GM12873 (cell line): ENCODE results near the gene SRRD.

Experiments used
- CTCF ChIP-seq: IDR thresholded peaks from 2 replicates; pipeline ENCODE4 v1.5.1; 2012; ENCODE audit warnings: low read depth, mild to moderate bottlenecking, moderate library complexity, low read length, control low read depth; ENCODE audit not compliant: insufficient read depth; ENCODE audit errors: missing control alignments

Gene SRRD

DNA sequence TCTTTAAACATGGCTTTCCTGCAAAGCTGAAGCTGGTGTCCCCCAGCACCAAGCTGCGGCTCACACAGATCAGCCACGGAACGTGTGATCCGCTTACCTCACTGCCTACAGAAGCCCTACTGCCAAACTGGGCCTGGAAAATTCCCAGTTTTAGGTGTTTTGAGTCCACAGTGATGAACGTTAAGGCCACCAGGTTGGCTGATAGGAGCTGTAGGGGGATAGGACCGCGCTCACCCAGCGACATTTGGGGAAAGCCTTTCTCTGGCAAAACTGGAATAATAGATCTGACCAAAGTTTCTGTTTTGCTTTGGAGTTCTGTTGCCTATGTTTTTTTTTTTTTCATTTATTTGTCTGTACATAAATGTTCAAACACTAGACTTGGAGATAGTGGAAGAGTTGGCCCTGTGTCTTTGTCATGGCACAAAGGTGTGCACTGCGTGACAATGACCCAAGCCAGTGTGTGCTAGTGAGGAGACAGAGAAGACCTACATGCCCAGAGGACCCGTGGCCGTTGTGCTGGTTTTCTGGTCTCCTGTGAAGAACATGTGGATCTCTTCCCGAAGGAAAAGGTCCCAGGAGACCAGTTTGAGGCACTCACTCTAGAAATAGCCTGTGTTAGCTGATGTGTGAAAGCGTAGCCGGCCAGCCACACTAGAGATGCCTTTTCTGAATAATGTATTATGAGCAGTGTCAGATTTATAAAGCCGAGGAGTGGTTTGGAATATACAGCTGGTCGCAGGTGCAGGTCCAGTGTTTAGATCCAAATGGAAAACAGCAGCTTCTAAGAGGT is 39.6 kb upstream of the SRRD start:
- no peak for TF ChIP-seq CTCF

DNA sequence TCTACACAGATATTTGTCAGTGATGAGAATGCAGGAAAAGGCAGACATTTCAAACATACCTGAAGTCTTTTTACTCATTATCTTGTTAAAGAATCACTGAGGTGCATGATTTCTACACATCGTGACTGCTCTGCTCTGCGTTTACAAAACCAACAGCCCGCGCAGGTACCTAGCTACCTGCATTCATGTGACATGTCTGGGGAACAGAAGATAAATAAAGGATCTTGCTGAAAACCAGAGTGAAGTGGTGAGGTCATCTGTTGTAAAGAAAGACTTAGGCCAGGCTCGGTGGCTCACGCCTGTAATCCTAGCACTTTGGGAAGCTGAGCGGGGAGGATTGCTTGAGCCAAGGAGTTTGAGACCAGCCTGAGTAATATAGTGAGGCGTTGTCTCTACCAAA is 38.9 kb upstream of the SRRD start:
- no peak for TF ChIP-seq CTCF

- TF ChIP-seq CTCF = no peak
These were observed 38.0 kb upstream of the SRRD start for GRCh38 chr22:26445577-26446275.

GRCh38 chr22:26446808-26447515 is 36.7 kb upstream of the SRRD start:
- no peak for TF ChIP-seq CTCF

- TF ChIP-seq CTCF = no peak
These were observed 35.9 kb upstream of the SRRD start for GRCh38 chr22:26447584-26448329.

- no peak for TF ChIP-seq CTCF
These were observed 35.3 kb upstream of the SRRD start for GRCh38 chr22:26448334-26448733.

- TF ChIP-seq CTCF = no peak
These were observed 34.7 kb upstream of the SRRD start for GRCh38 chr22:26448941-26449340.
